A673 (cell line): ENCODE data around the gene THEM5.

ENCODE experiments used
- CTCF ChIP-seq: fragments of 300-800, 200-600 bp; sonication (generic); conservative IDR thresholded peaks from 2 replicates; pipeline ENCODE4 v1.5.1; 2017; ENCODE audit warnings: low read depth, mild to moderate bottlenecking, antibody characterized with exemption, low read length, moderate library complexity, mixed read lengths
- EZH2 ChIP-seq: fragments of 200-600 bp; sonication (generic); IDR thresholded peaks from 2 replicates; pipeline ENCODE4 v1.6.1; 2017; ENCODE audit warnings: borderline replicate concordance, low read depth, mild to moderate bottlenecking, mixed read lengths, antibody characterized with exemption, low read length; ENCODE audit not compliant: poor library complexity, severe bottlenecking

GRCh38 chr1:151813271-151813977 is 40.1 kb downstream of the THEM5 start:
- no peak for TF ChIP-seq CTCF
- no peak for TF ChIP-seq EZH2
